Thyroid gland (tissue), 4 donors: ENCODE measurements around the gene PCBP3. TPM values are rescaled to one million over a fixed set of nuclear protein-coding genes. Genes with fewer than 3 reads are reported as not detected.
"Not testable (repeated sequence)": the region's sequence is repeated elsewhere in the genome, so short reads cannot be mapped to it uniquely, and the experiment has no call there.

Experiments used
- DNase-seq, 2 donors: peaks; one replicate each; pipeline ENCODE4 v3.0.0-alpha.2; 2019
- H3K27ac ChIP-seq, 3 donors: fragments of 200-600 bp; sonication (generic); 1 replicate in 2 of 3; 2 replicates in 1 of 3; pipeline ENCODE4 v1.5.1; 2016 to 2019; ENCODE audit warnings: mild to moderate bottlenecking in 1 of 3, moderate library complexity in 1 of 3
- H3K27me3 ChIP-seq: fragments of 200-600 bp; sonication (generic); one replicate; pipeline ENCODE4 v1.5.1; 2019
- H3K36me3 ChIP-seq, 2 donors: fragments of 200-600 bp; sonication (generic); one replicate each; pipeline ENCODE4 v1.5.1; 2016 to 2019
- H3K4me1 ChIP-seq, 2 donors: fragments of 200-600 bp; sonication (generic); one replicate each; pipeline ENCODE4 v1.5.1; 2017 to 2019
- H3K4me3 ChIP-seq, 3 donors: fragments of 200-600 bp; sonication (generic); replicated peaks in 1 of 3; 1 replicate in 2 of 3; 2 replicates in 1 of 3; pipeline ENCODE4 v1.5.1; 2016; ENCODE audit warnings: mild to moderate bottlenecking in 1 of 3
- H3K9me3 ChIP-seq: fragments of 200-600 bp; sonication (generic); one replicate; pipeline ENCODE4 v1.5.1; 2017
- POLR2A ChIP-seq, 2 donors: fragments of 450-650 bp; IDR thresholded peaks; one replicate each; pipeline ENCODE4 v1.6.1; 2017; ENCODE audit warnings: antibody characterized with exemption in 2 of 2, mild to moderate bottlenecking in 2 of 2, moderate library complexity in 1 of 2
- WGBS, 2 donors: methylation state at CpG; one replicate each; pipeline ENCODE4 v1.1.5; 2017; 5-methylcytosine and 5-hydroxymethylcytosine counted together
- intact Hi-C: fragments of 100-400 bp; cut with DNase I; formaldehyde crosslinking; loops from one replicate; pipeline ENCODE4 v1.15.1; 2023
- total RNA-seq, 4 donors: library from RNA; depleted of rRNA; stranded (reverse); fragments of >200 nt; gene quantifications; one replicate each; pipeline ENCODE4 v1.2.3, GENCODE V29; 2016
- TF ChIP-seq, protein P1 (sequence below), 6 experiments: fragments of 200-600 bp in 3 of 6; fragments of 450-650 bp in 3 of 6; sonication (generic) in 3 of 6; IDR thresholded peaks; one replicate each; pipeline ENCODE4 v1.5.1; 2016 to 2019; ENCODE audit warnings: antibody characterized with exemption in 6 of 6, mild to moderate bottlenecking in 2 of 6, inconsistent platforms in 1 of 6, moderate library complexity in 1 of 6

Gene PCBP3
- total RNA-seq, 4 donors from 2014 or later = 0.33 to 0.98 (median 0.54) TPM; not detected in 1

GRCh38 chr21:45704311-45705108 lies 61.0 kb downstream of the PCBP3 start:
- Histone ChIP-seq H3K27ac (no peak overlapping the region), H3K4me3 (no peak overlapping the region), H3K9me3 (no peaks in the 10 kb centered on the region), H3K4me1 (no peaks in the 10 kb centered on the region), H3K36me3 (no peaks in the 10 kb centered on the region), H3K27me3 (no peaks in the 10 kb centered on the region)
- intact Hi-C loops = no loop called here
- no peak for TF ChIP-seq POLR2A (IDR thresholded peaks at IDR 0.05)
- TF ChIP-seq, protein P1, sequence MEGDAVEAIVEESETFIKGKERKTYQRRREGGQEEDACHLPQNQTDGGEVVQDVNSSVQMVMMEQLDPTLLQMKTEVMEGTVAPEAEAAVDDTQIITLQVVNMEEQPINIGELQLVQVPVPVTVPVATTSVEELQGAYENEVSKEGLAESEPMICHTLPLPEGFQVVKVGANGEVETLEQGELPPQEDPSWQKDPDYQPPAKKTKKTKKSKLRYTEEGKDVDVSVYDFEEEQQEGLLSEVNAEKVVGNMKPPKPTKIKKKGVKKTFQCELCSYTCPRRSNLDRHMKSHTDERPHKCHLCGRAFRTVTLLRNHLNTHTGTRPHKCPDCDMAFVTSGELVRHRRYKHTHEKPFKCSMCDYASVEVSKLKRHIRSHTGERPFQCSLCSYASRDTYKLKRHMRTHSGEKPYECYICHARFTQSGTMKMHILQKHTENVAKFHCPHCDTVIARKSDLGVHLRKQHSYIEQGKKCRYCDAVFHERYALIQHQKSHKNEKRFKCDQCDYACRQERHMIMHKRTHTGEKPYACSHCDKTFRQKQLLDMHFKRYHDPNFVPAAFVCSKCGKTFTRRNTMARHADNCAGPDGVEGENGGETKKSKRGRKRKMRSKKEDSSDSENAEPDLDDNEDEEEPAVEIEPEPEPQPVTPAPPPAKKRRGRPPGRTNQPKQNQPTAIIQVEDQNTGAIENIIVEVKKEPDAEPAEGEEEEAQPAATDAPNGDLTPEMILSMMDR (IDR thresholded peaks at IDR 0.05) = no peak
- 78 to 84% methylated on average over 13 of the region's 13 CpGs for WGBS, 2 donors
- DNase-seq = no peak

DNA sequence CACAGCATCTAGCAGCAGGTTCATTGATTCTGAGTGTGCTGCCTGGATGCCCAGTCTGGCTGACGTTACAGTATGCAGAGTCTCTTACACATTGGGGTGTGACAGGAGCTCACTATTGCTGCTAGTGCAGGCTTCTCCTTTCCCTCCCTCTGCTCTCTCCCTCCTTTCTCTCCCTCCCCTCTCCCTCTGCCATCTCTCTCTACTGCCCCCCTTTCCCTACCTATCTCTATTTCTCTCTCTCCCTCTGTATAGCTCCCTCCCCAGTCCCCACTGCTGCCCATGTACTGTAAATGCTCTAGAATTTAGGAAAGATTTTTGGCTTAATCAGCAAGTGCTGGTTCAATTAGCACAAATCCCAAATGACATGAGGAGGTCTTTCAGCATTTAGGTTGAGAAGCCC lies 62.8 kb downstream of the PCBP3 start:
- DNase-seq = no peak
- Histone ChIP-seq H3K9me3 (no peaks in the 10 kb centered on the region), H3K27me3 (no peaks in the 10 kb centered on the region), H3K4me1 (no peaks in the 10 kb centered on the region), H3K27ac (no peak overlapping the region), H3K4me3 (no peak overlapping the region), H3K36me3 (no peaks in the 10 kb centered on the region)
- no peak for TF ChIP-seq POLR2A (IDR thresholded peaks at IDR 0.05)
- TF ChIP-seq, protein P1 (IDR thresholded peaks at IDR 0.05) = no peak
- intact Hi-C loops = no loop called here
- 50 to 69% methylated on average over 1 of the region's 1 CpG for WGBS, 2 donors

DNA sequence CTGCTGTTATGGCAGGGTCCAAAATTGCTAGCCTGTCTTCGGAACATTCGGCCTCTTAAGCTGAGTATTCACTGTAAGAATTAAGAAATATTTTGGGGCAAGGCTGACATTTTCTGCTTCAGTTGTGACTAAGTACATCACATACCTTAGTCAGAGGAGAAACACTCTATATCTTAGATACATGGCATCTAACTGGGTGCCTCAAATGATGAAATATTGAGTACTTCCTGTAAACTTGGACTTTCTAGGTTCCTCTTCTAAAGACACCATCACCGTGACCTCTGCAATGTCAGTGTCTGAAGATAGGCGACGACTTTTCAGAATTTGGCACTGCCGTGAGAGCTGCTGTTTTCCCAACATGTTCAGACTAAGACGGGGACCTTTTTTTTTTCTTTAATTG lies 65.6 kb downstream of the PCBP3 start:
- no peak for TF ChIP-seq POLR2A (IDR thresholded peaks at IDR 0.05)
- TF ChIP-seq, protein P1 (IDR thresholded peaks at IDR 0.05) = no peak
- no peak overlapping the region for H3K4me3 ChIP-seq
- no peaks in the 10 kb centered on the region for H3K36me3 ChIP-seq
- DNase-seq = no peak
- no peaks in the 10 kb centered on the region for H3K27me3 ChIP-seq
- no peaks in the 10 kb centered on the region for H3K9me3 ChIP-seq
- no peak overlapping the region for H3K27ac ChIP-seq
- intact Hi-C loops = no loop called here
- no peaks in the 10 kb centered on the region for H3K4me1 ChIP-seq
- WGBS, 2 donors = 92 to 93% methylated on average over 7 of the region's 7 CpGs

GRCh38 chr21:45709696-45710268 lies 66.3 kb downstream of the PCBP3 start:
- DNase-seq = no peak
- TF ChIP-seq POLR2A (IDR thresholded peaks at IDR 0.05) = no peak
- TF ChIP-seq, protein P1 (IDR thresholded peaks at IDR 0.05) = no peak
- no peaks in the 10 kb centered on the region for H3K27me3 ChIP-seq
- intact Hi-C loops = no loop called here
- H3K27ac ChIP-seq = no peak overlapping the region
- no peak overlapping the region for H3K4me3 ChIP-seq
- 86 to 95% methylated on average over 3 of the region's 3 CpGs for WGBS, 2 donors
- H3K9me3 ChIP-seq = no peaks in the 10 kb centered on the region
- H3K4me1 ChIP-seq = no peaks in the 10 kb centered on the region
- H3K36me3 ChIP-seq = no peaks in the 10 kb centered on the region

DNA sequence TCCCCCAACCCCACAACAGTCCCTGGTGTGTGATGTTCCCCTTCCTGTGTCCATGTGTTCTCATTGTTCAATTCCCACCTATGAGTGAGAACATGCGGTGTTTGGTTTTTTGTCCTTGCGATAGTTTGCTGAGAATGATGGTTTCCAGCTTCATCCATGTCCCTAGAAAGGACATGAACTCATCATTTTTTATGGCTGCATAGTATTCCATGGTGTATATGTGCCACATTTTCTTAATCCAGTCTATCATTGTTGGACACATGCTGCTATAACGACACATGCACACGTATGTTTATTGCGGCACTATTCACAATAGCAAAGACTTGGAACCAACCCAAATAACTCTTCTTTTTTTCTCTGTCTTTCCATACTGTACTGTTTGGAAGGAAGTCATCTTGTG lies 66.8 kb downstream of the PCBP3 start:
- H3K36me3 ChIP-seq, H3K27ac ChIP-seq, H3K27me3 ChIP-seq, H3K4me1 ChIP-seq, intact Hi-C loops, H3K4me3 ChIP-seq, DNase-seq, H3K9me3 ChIP-seq: not testable (repeated sequence)
- WGBS, 2 donors = 98 to 99% methylated on average over 5 of the region's 5 CpGs
